ENCODE data around the gene LRRC4.

The LRRC4 gene

GRCh38 chr7:128004623-128005022, 26.6 kb downstream of the LRRC4 start:
- H4K8ac ChIP-seq (ENCODE audit: low read length): no peak overlapping the region
- no peak overlapping the region for H2BK12ac ChIP-seq (ENCODE audit: low read length in 2 of 2)
- no peak overlapping the region for H3K18ac ChIP-seq (ENCODE audit: low read depth in 1 of 2, low read length in 2 of 2)
- no peak overlapping the region for H3K4me2 ChIP-seq (ENCODE audit: low read length, poor library complexity, severe bottlenecking)
- H3K27me3 ChIP-seq (ENCODE audit: control insufficient read depth in 1 of 2, insufficient read depth in 1 of 2, low read length in 2 of 2): no peaks in the 10 kb centered on the region
- H3K4me3 ChIP-seq (ENCODE audit: insufficient read depth in 1 of 2, low read depth in 1 of 2, low read length in 2 of 2): no peak overlapping the region
- H2AK5ac ChIP-seq (ENCODE audit: low read length, severe bottlenecking): no peak overlapping the region
- no peaks in the 10 kb centered on the region for H3K9me3 ChIP-seq (ENCODE audit: control insufficient read depth, low read length)
- no peak overlapping the region for H3K23ac ChIP-seq (ENCODE audit: low read length in 2 of 2)
- no peak overlapping the region for H2AFZ ChIP-seq (ENCODE audit: low read depth, low read length)
- no peak for DNase-seq
- 95% methylated on average over 6 of the region's 6 CpGs for WGBS
- H3K27ac ChIP-seq (ENCODE audit: low read length, poor library complexity, severe bottlenecking): no peak overlapping the region
- H2BK120ac ChIP-seq (ENCODE audit: low read depth, low read length): no peak overlapping the region
- H3K79me1 ChIP-seq (replicated peaks; ENCODE audit: low read length, poor library complexity, severe bottlenecking): peaks cover 41% of the 10 kb centered on the region
- no peak overlapping the region for H3K4ac ChIP-seq (ENCODE audit: low read depth in 1 of 2, low read length in 2 of 2)
- H4K91ac ChIP-seq (ENCODE audit: low read length): no peak overlapping the region
- no peak overlapping the region for H3K9ac ChIP-seq (ENCODE audit: low read length)
- peaks cover 10 to 13% of the 10 kb centered on the region in 2 experiments for H3K36me3 ChIP-seq (ENCODE audit: control insufficient read depth in 1 of 2, insufficient read depth in 2 of 2, low read depth in 1 of 2, low read length in 2 of 2)
- no peak overlapping the region for H2BK15ac ChIP-seq (ENCODE audit: low read depth, poor library complexity, severe bottlenecking)
- H3K14ac ChIP-seq (ENCODE audit: low read length in 2 of 2): no peak overlapping the region
- no peak overlapping the region for H2BK5ac ChIP-seq (ENCODE audit: low read depth, low read length, poor library complexity, severe bottlenecking)
- H3K4me1 ChIP-seq (ENCODE audit: control insufficient read depth, insufficient read depth, low read depth, low read length): peaks cover 7% of the 10 kb centered on the region

GRCh38 chr7:128003787-128004186, 27.4 kb downstream of the LRRC4 start:
- H2BK5ac ChIP-seq (ENCODE audit: low read depth, low read length, poor library complexity, severe bottlenecking): no peak overlapping the region
- H3K4me1 ChIP-seq (ENCODE audit: control insufficient read depth, insufficient read depth, low read depth, low read length): peaks cover 7% of the 10 kb centered on the region
- no peak overlapping the region for H4K8ac ChIP-seq (ENCODE audit: low read length)
- no peak overlapping the region for H3K9ac ChIP-seq (ENCODE audit: low read length)
- WGBS: 70% methylated on average over 2 of the region's 2 CpGs
- no peak overlapping the region for H3K18ac ChIP-seq (ENCODE audit: low read depth in 1 of 2, low read length in 2 of 2)
- peaks cover 10 to 13% of the 10 kb centered on the region in 2 experiments for H3K36me3 ChIP-seq (ENCODE audit: control insufficient read depth in 1 of 2, insufficient read depth in 2 of 2, low read depth in 1 of 2, low read length in 2 of 2)
- no peak overlapping the region for H2BK120ac ChIP-seq (ENCODE audit: low read depth, low read length)
- H2AFZ ChIP-seq (ENCODE audit: low read depth, low read length): no peak overlapping the region
- H3K79me1 ChIP-seq (replicated peaks; ENCODE audit: low read length, poor library complexity, severe bottlenecking): peaks cover 45% of the 10 kb centered on the region
- H3K4ac ChIP-seq (ENCODE audit: low read depth in 1 of 2, low read length in 2 of 2): no peak overlapping the region
- no peak overlapping the region for H2AK5ac ChIP-seq (ENCODE audit: low read length, severe bottlenecking)
- no peak overlapping the region for H3K4me3 ChIP-seq (ENCODE audit: insufficient read depth in 1 of 2, low read depth in 1 of 2, low read length in 2 of 2)
- no peak overlapping the region for H2BK15ac ChIP-seq (ENCODE audit: low read depth, poor library complexity, severe bottlenecking)
- H3K14ac ChIP-seq (ENCODE audit: low read length in 2 of 2): no peak overlapping the region
- no peak for DNase-seq
- no peak overlapping the region for H3K27ac ChIP-seq (ENCODE audit: low read length, poor library complexity, severe bottlenecking)
- H2BK12ac ChIP-seq (ENCODE audit: low read length in 2 of 2): no peak overlapping the region
- H3K23ac ChIP-seq (ENCODE audit: low read length in 2 of 2): no peak overlapping the region
- no peaks in the 10 kb centered on the region for H3K27me3 ChIP-seq (ENCODE audit: control insufficient read depth in 1 of 2, insufficient read depth in 1 of 2, low read length in 2 of 2)
- no peaks in the 10 kb centered on the region for H3K9me3 ChIP-seq (ENCODE audit: control insufficient read depth, low read length)
- no peak overlapping the region for H4K91ac ChIP-seq (ENCODE audit: low read length)
- no peak overlapping the region for H3K4me2 ChIP-seq (ENCODE audit: low read length, poor library complexity, severe bottlenecking)

- Histone ChIP-seq H2AK5ac (ENCODE audit: low read length, severe bottlenecking) (no peak overlapping the region), H2BK120ac (ENCODE audit: low read depth, low read length) (no peak overlapping the region), H2AFZ (ENCODE audit: low read depth, low read length) (no peak overlapping the region), H2BK5ac (ENCODE audit: low read depth, low read length, poor library complexity, severe bottlenecking) (no peak overlapping the region), H3K27me3 (ENCODE audit: control insufficient read depth in 1 of 2, insufficient read depth in 1 of 2, low read length in 2 of 2) (no peaks in the 10 kb centered on the region), H3K27ac (ENCODE audit: low read length, poor library complexity, severe bottlenecking) (no peak overlapping the region), H3K9me3 (ENCODE audit: control insufficient read depth, low read length) (no peaks in the 10 kb centered on the region), H3K79me1 (replicated peaks; ENCODE audit: low read length, poor library complexity, severe bottlenecking) (peaks cover 45% of the 10 kb centered on the region), H3K23ac (ENCODE audit: low read length in 2 of 2) (no peak overlapping the region), H3K36me3 (ENCODE audit: control insufficient read depth in 1 of 2, insufficient read depth in 2 of 2, low read depth in 1 of 2, low read length in 2 of 2) (peaks cover 10 to 17% of the 10 kb centered on the region in 2 experiments), H3K4me2 (ENCODE audit: low read length, poor library complexity, severe bottlenecking) (no peak overlapping the region), H3K9ac (ENCODE audit: low read length) (no peak overlapping the region), H3K4me1 (ENCODE audit: control insufficient read depth, insufficient read depth, low read depth, low read length) (peaks cover 7% of the 10 kb centered on the region), H3K4ac (ENCODE audit: low read depth in 1 of 2, low read length in 2 of 2) (no peak overlapping the region), H3K14ac (ENCODE audit: low read length in 2 of 2) (no peak overlapping the region), H3K18ac (ENCODE audit: low read depth in 1 of 2, low read length in 2 of 2) (no peak overlapping the region), H3K4me3 (ENCODE audit: insufficient read depth in 1 of 2, low read depth in 1 of 2, low read length in 2 of 2) (no peak overlapping the region), H4K91ac (ENCODE audit: low read length) (no peak overlapping the region), H4K8ac (ENCODE audit: low read length) (no peak overlapping the region), H2BK12ac (ENCODE audit: low read length in 2 of 2) (no peak overlapping the region), H2BK15ac (ENCODE audit: low read depth, poor library complexity, severe bottlenecking) (no peak overlapping the region)
- 98% methylated on average over 2 of the region's 3 CpGs for WGBS
- no peak for DNase-seq
Measured at GRCh38 chr7:128003167-128003566, 28.1 kb downstream of the LRRC4 start.

GRCh38 chr7:128000854-128001265, 30.4 kb downstream of the LRRC4 start:
- no peak overlapping the region for H2AFZ ChIP-seq (ENCODE audit: low read depth, low read length)
- no peak overlapping the region for H3K4ac ChIP-seq (ENCODE audit: low read depth in 1 of 2, low read length in 2 of 2)
- no peak overlapping the region for H2BK5ac ChIP-seq (ENCODE audit: low read depth, low read length, poor library complexity, severe bottlenecking)
- peaks cover 44% of the 10 kb centered on the region for H3K79me1 ChIP-seq (replicated peaks; ENCODE audit: low read length, poor library complexity, severe bottlenecking)
- no peak overlapping the region for H2BK15ac ChIP-seq (ENCODE audit: low read depth, poor library complexity, severe bottlenecking)
- no peak overlapping the region for H4K91ac ChIP-seq (ENCODE audit: low read length)
- no peak overlapping the region for H3K4me2 ChIP-seq (ENCODE audit: low read length, poor library complexity, severe bottlenecking)
- peak overlapping the region; percentile 3 for H3K9ac ChIP-seq (ENCODE audit: low read length)
- H3K27ac ChIP-seq (ENCODE audit: low read length, poor library complexity, severe bottlenecking): no peak overlapping the region
- peak overlapping the region in 1 of 2 experiments; percentile 28 for H3K4me3 ChIP-seq (ENCODE audit: insufficient read depth in 1 of 2, low read depth in 1 of 2, low read length in 2 of 2)
- H3K18ac ChIP-seq (ENCODE audit: low read depth in 1 of 2, low read length in 2 of 2): no peak overlapping the region
- H3K14ac ChIP-seq (ENCODE audit: low read length in 2 of 2): no peak overlapping the region
- WGBS: 94% methylated on average over 6 of the region's 6 CpGs
- no peak overlapping the region for H2BK12ac ChIP-seq (ENCODE audit: low read length in 2 of 2)
- H4K8ac ChIP-seq (ENCODE audit: low read length): no peak overlapping the region
- no peak overlapping the region for H2BK120ac ChIP-seq (ENCODE audit: low read depth, low read length)
- H3K27me3 ChIP-seq (ENCODE audit: control insufficient read depth in 1 of 2, insufficient read depth in 1 of 2, low read length in 2 of 2): no peaks in the 10 kb centered on the region
- DNase-seq: no peak
- H3K23ac ChIP-seq (ENCODE audit: low read length in 2 of 2): no peak overlapping the region
- peaks cover 7% of the 10 kb centered on the region for H3K4me1 ChIP-seq (ENCODE audit: control insufficient read depth, insufficient read depth, low read depth, low read length)
- H3K9me3 ChIP-seq (ENCODE audit: control insufficient read depth, low read length): no peaks in the 10 kb centered on the region
- no peak overlapping the region for H2AK5ac ChIP-seq (ENCODE audit: low read length, severe bottlenecking)
- peaks cover 6 to 13% of the 10 kb centered on the region in 2 experiments for H3K36me3 ChIP-seq (ENCODE audit: control insufficient read depth in 1 of 2, insufficient read depth in 2 of 2, low read depth in 1 of 2, low read length in 2 of 2)

All from mesenchymal stem cell (in vitro differentiated cells and primary cell).